H1 (cell line): ENCODE data around the gene GPNMB. TPM values are rescaled to one million over a fixed set of nuclear protein-coding genes. Genes with fewer than 3 reads are reported as not detected.

Source experiments
- CBX8 ChIP-seq: fragments of 300-800, 300-1000 bp; sonication (generic); IDR thresholded peaks from 2 replicates; pipeline ENCODE4 v1.7.1; 2016; ENCODE audit warnings: low read depth, low read length, borderline replicate concordance
- CHD7 ChIP-seq: fragments of 300-600 bp; sonication (generic); IDR thresholded peaks from 2 replicates; pipeline ENCODE4 v1.7.1; 2012; ENCODE audit warnings: low read length, moderate library complexity, mild to moderate bottlenecking, inconsistent platforms; ENCODE audit not compliant: insufficient replicate concordance
- EP300 ChIP-seq, 2 experiments: IDR thresholded peaks; 1 replicate in 1 of 2; 2 replicates in 1 of 2; pipeline ENCODE4 v1.6.1; 2011 to 2012; ENCODE audit warnings: low read depth in 2 of 2, low read length in 2 of 2, mild to moderate bottlenecking in 2 of 2, borderline replicate concordance in 1 of 2, inconsistent platforms in 1 of 2, moderate library complexity in 1 of 2
- GABPA ChIP-seq: IDR thresholded peaks from 2 replicates; pipeline ENCODE4 v1.6.1; 2011; ENCODE audit warnings: mild to moderate bottlenecking, low read length, moderate library complexity, borderline replicate concordance; ENCODE audit not compliant: insufficient read depth
- KDM5A ChIP-seq: fragments of 200-600 bp; IDR thresholded peaks from 2 replicates; pipeline ENCODE4 v1.7.1; 2012; ENCODE audit warnings: mild to moderate bottlenecking, low read length, inconsistent platforms, mixed read lengths
- POLR2A ChIP-seq, 2 experiments: IDR thresholded peaks; 1 replicate in 1 of 2; 2 replicates in 1 of 2; pipeline ENCODE4 v1.6.1; 2011; ENCODE audit warnings: low read depth in 2 of 2, low read length in 2 of 2, mild to moderate bottlenecking in 2 of 2; ENCODE audit errors: control extremely low read depth in 1 of 2
- POLR2AphosphoS5 ChIP-seq: IDR thresholded peaks from 2 replicates; pipeline ENCODE4 v1.6.1; 2011; ENCODE audit warnings: low read depth, low read length
- RBBP5 ChIP-seq: IDR thresholded peaks from 2 replicates; pipeline ENCODE4 v1.7.1; 2012; ENCODE audit warnings: low read depth, mild to moderate bottlenecking, inconsistent platforms, low read length, moderate library complexity, borderline replicate concordance
- TEAD4 ChIP-seq: IDR thresholded peaks from 2 replicates; pipeline ENCODE4 v1.6.1; 2012; ENCODE audit warnings: low read depth, low read length, inconsistent platforms, mixed read lengths
- polyA plus RNA-seq, 7 experiments: library from polyadenylated mRNA; depleted of rRNA in 3 of 7; stranded (reverse) in 5 of 7; unstranded in 2 of 7; fragments of >200 nt in 5 of 7; fragments of 200-250 nt in 2 of 7; gene quantifications; 1 replicate in 5 of 7; 2 replicates in 1 of 7; 4 replicates in 1 of 7; pipeline versions ENCODE4 v1.2.1 to v1.2.3, GENCODE V29; 2011 to 2013; ENCODE audit warnings: missing spikeins in 2 of 7, mixed read lengths in 2 of 7
- total RNA-seq: library from RNA; stranded (reverse); fragmentation: NEBNext Ultra II Directional; extraction: Animal tissue kit (Norgen Biotek cat#: 25700); gene quantifications from 2 replicates; pipeline ENCODE4 v1.2.1, GENCODE V29; 2021

The GPNMB gene
- total and polyA plus RNA-seq, 2 of the 8 experiments (the other 6 are each of a cell fraction or from before 2014, with no cell fraction given), result 1.1 to 1.4 TPM

GRCh38 chr7:23287612-23288011, 41.0 kb downstream of the GPNMB start (continued):
- no peak for TF ChIP-seq CHD7
- TF ChIP-seq RBBP5, result no peak
- no peak for TF ChIP-seq POLR2A (IDR thresholded peaks at IDR 0.05; ENCODE audit: control extremely low read depth in 1 of 2, low read depth in 2 of 2, low read length in 2 of 2)
- TF ChIP-seq POLR2AphosphoS5, result no peak
- no peak for TF ChIP-seq KDM5A
- TF ChIP-seq GABPA, result no peak
- TF ChIP-seq CBX8, result no peak
- TF ChIP-seq EP300 (IDR thresholded peaks at IDR 0.05; ENCODE audit: borderline replicate concordance in 1 of 2, low read depth in 2 of 2, low read length in 2 of 2), result no peak
- no peak for TF ChIP-seq TEAD4
